Panc1 (cell line): ENCODE data around the gene RNF8.

Experiments
- POLR2AphosphoS5 ChIP-seq: IDR thresholded peaks from 2 replicates; pipeline ENCODE4 v1.6.1; 2012; ENCODE audit warnings: mild to moderate bottlenecking, low read depth, low read length, moderate library complexity
- SIN3A ChIP-seq: IDR thresholded peaks from 2 replicates; pipeline ENCODE4 v1.6.1; 2012; ENCODE audit warnings: low read depth, mild to moderate bottlenecking, low read length, moderate library complexity, borderline replicate concordance; ENCODE audit not compliant: insufficient read depth
- TF ChIP-seq, protein P1 (sequence below): fragments of 450-650 bp; IDR thresholded peaks from 2 replicates; pipeline ENCODE4 v1.5.1; 2017; ENCODE audit warnings: mild to moderate bottlenecking
- TF ChIP-seq, protein P2 (sequence below), 2 experiments: IDR thresholded peaks; 2 replicates each; pipeline ENCODE4 v1.6.1; 2011 to 2012; ENCODE audit warnings: low read depth in 2 of 2, control low read depth in 1 of 2, low read length in 1 of 2, mild to moderate bottlenecking in 1 of 2, moderate library complexity in 1 of 2; ENCODE audit not compliant: insufficient read depth in 1 of 2

GRCh38 chr6:37305841-37306425, 47.9 kb upstream of the RNF8 start:
- TF ChIP-seq POLR2AphosphoS5: no peak
- TF ChIP-seq, protein P1, sequence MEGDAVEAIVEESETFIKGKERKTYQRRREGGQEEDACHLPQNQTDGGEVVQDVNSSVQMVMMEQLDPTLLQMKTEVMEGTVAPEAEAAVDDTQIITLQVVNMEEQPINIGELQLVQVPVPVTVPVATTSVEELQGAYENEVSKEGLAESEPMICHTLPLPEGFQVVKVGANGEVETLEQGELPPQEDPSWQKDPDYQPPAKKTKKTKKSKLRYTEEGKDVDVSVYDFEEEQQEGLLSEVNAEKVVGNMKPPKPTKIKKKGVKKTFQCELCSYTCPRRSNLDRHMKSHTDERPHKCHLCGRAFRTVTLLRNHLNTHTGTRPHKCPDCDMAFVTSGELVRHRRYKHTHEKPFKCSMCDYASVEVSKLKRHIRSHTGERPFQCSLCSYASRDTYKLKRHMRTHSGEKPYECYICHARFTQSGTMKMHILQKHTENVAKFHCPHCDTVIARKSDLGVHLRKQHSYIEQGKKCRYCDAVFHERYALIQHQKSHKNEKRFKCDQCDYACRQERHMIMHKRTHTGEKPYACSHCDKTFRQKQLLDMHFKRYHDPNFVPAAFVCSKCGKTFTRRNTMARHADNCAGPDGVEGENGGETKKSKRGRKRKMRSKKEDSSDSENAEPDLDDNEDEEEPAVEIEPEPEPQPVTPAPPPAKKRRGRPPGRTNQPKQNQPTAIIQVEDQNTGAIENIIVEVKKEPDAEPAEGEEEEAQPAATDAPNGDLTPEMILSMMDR: no peak
- TF ChIP-seq, protein P2, sequence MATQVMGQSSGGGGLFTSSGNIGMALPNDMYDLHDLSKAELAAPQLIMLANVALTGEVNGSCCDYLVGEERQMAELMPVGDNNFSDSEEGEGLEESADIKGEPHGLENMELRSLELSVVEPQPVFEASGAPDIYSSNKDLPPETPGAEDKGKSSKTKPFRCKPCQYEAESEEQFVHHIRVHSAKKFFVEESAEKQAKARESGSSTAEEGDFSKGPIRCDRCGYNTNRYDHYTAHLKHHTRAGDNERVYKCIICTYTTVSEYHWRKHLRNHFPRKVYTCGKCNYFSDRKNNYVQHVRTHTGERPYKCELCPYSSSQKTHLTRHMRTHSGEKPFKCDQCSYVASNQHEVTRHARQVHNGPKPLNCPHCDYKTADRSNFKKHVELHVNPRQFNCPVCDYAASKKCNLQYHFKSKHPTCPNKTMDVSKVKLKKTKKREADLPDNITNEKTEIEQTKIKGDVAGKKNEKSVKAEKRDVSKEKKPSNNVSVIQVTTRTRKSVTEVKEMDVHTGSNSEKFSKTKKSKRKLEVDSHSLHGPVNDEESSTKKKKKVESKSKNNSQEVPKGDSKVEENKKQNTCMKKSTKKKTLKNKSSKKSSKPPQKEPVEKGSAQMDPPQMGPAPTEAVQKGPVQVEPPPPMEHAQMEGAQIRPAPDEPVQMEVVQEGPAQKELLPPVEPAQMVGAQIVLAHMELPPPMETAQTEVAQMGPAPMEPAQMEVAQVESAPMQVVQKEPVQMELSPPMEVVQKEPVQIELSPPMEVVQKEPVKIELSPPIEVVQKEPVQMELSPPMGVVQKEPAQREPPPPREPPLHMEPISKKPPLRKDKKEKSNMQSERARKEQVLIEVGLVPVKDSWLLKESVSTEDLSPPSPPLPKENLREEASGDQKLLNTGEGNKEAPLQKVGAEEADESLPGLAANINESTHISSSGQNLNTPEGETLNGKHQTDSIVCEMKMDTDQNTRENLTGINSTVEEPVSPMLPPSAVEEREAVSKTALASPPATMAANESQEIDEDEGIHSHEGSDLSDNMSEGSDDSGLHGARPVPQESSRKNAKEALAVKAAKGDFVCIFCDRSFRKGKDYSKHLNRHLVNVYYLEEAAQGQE (IDR thresholded peaks at IDR 0.05; ENCODE audit: insufficient read depth in 1 of 2, low read depth in 2 of 2, low read length in 1 of 2): no peak
- no peak for TF ChIP-seq SIN3A
